Brain microvascular endothelial cell (primary cell): ENCODE measurements around the gene NXPH1.

ENCODE experiments used
- DNase-seq: peaks from one replicate; pipeline ENCODE4 v3.0.0-alpha.2; 2020
- H3K27ac ChIP-seq: fragments of 250-450 bp; sonication (Bioruptor Pico); 2 replicates; pipeline ENCODE4 v1.5.1; 2020; ENCODE audit warnings: mild to moderate bottlenecking, moderate library complexity
- H3K27me3 ChIP-seq: fragments of 250-450 bp; sonication (Bioruptor Pico); replicated peaks from 2 replicates; pipeline ENCODE4 v1.5.1; 2020; ENCODE audit warnings: mild to moderate bottlenecking
- H3K36me3 ChIP-seq: fragments of 250-450 bp; sonication (Bioruptor Pico); replicated peaks from 2 replicates; pipeline ENCODE4 v1.5.1; 2020; ENCODE audit warnings: mild to moderate bottlenecking
- H3K4me3 ChIP-seq: 2 replicates; pipeline ENCODE4 v1.5.1; 2011; ENCODE audit warnings: low read depth, mild to moderate bottlenecking, control low read depth, low read length, moderate library complexity
- CTCF ChIP-seq: IDR thresholded peaks from 2 replicates; pipeline ENCODE4 v1.5.1; 2011; ENCODE audit warnings: low read depth, mild to moderate bottlenecking, moderate library complexity, low read length, control low read depth, inconsistent platforms; ENCODE audit errors: missing control alignments
- in situ Hi-C: cut with HindIII; loops from 2 replicates; pipeline ENCODE4 v1.10.0; 2017; ENCODE audit warnings: low sequenced_read_pairs, low pct_ligation_motif_present

NXPH1 gene

GRCh38 chr7:8781166-8781565 is 347.8 kb downstream of the NXPH1 start:
- in situ Hi-C loops = no loop called here
- DNase-seq = no peak
- no peaks in the 10 kb centered on the region for H3K36me3 ChIP-seq
- H3K27ac ChIP-seq = no peak overlapping the region
- no peaks in the 10 kb centered on the region for H3K27me3 ChIP-seq
- no peak overlapping the region for H3K4me3 ChIP-seq
- no peak for TF ChIP-seq CTCF

- Histone ChIP-seq H3K4me3 (no peak overlapping the region), H3K27ac (no peak overlapping the region), H3K27me3 (no peaks in the 10 kb centered on the region), H3K36me3 (no peaks in the 10 kb centered on the region)
- no peak for DNase-seq
- no peak for TF ChIP-seq CTCF
- in situ Hi-C loops = no loop called here
These were observed 349.8 kb downstream of the NXPH1 start for GRCh38 chr7:8783229-8783628.

- TF ChIP-seq CTCF = no peak
- DNase-seq = no peak
- Histone ChIP-seq H3K27ac (no peak overlapping the region), H3K4me3 (no peak overlapping the region), H3K27me3 (no peaks in the 10 kb centered on the region), H3K36me3 (no peaks in the 10 kb centered on the region)
- in situ Hi-C loops = no loop called here
These were observed 351.7 kb downstream of the NXPH1 start for GRCh38 chr7:8785081-8785480.

GRCh38 chr7:8800986-8801385 is 367.6 kb downstream of the NXPH1 start:
- Histone ChIP-seq H3K27ac (no peak overlapping the region), H3K27me3 (no peaks in the 10 kb centered on the region), H3K4me3 (no peak overlapping the region), H3K36me3 (no peaks in the 10 kb centered on the region)
- no peak for DNase-seq
- in situ Hi-C loops = no loop called here
- no peak for TF ChIP-seq CTCF
